Tibial nerve (tissue), 4 donors: ENCODE results near the gene CA11. TPM values are rescaled to one million over a fixed set of nuclear protein-coding genes. Genes with fewer than 3 reads are reported as not detected.

ENCODE experiments used
- DNase-seq, 2 donors: peaks; one replicate each; pipeline ENCODE4 v3.0.0-alpha.2; 2019; ENCODE audit warnings: low spot score in 2 of 2
- H3K27ac ChIP-seq, 4 donors: fragments of 200-600 bp; sonication (generic) in 3 of 4; one replicate each; pipeline ENCODE4 v1.5.1; 2017 to 2019; ENCODE audit warnings: mild to moderate bottlenecking in 1 of 4
- H3K27me3 ChIP-seq, 2 donors: fragments of 200-600 bp; sonication (generic) in 1 of 2; one replicate each; pipeline versions ENCODE4 v1.5.1 to v1.6.0; 2017 to 2019
- H3K36me3 ChIP-seq, 3 donors: fragments of 200-600 bp; sonication (generic); one replicate each; pipeline ENCODE4 v1.5.1; 2018 to 2019
- H3K4me1 ChIP-seq, 4 donors: fragments of 200-600 bp; sonication (generic) in 3 of 4; one replicate each; pipeline ENCODE4 v1.5.1; 2017 to 2019
- H3K4me3 ChIP-seq, 4 donors: fragments of 200-600 bp; sonication (generic) in 3 of 4; one replicate each; pipeline ENCODE4 v1.5.1; 2017 to 2019; ENCODE audit warnings: mild to moderate bottlenecking in 1 of 4, moderate library complexity in 1 of 4
- H3K9me3 ChIP-seq, 4 donors: fragments of 200-600 bp; sonication (generic) in 3 of 4; one replicate each; pipeline ENCODE4 v1.5.1; 2017 to 2019
- EP300 ChIP-seq, 2 donors: sonication (generic); formaldehyde crosslinking; IDR thresholded peaks; one replicate each; pipeline ENCODE4 v1.6.1; 2017; ENCODE audit warnings: antibody characterized with exemption in 2 of 2, mild to moderate bottlenecking in 1 of 2
- POLR2A ChIP-seq, 2 donors: fragments of 450-650 bp; IDR thresholded peaks; one replicate each; pipeline ENCODE4 v1.6.1; 2017; ENCODE audit warnings: antibody characterized with exemption in 2 of 2, mild to moderate bottlenecking in 2 of 2, moderate library complexity in 2 of 2
- WGBS, 2 donors: methylation state at CpG; one replicate each; pipeline ENCODE4 v1.1.5; 2018; 5-methylcytosine and 5-hydroxymethylcytosine counted together
- total RNA-seq, 4 donors: library from RNA; depleted of rRNA; stranded (reverse); fragments of >200 nt; gene quantifications; one replicate each; pipeline ENCODE4 v1.1.0, GENCODE V29; 2016
- TF ChIP-seq, protein P1 (sequence below), 5 experiments: fragments of 200-600 bp in 3 of 5; fragments of 450-650 bp in 2 of 5; sonication (generic) in 3 of 5; IDR thresholded peaks; one replicate each; pipeline ENCODE4 v1.5.1; 2016 to 2019; ENCODE audit warnings: antibody characterized with exemption in 5 of 5, mild to moderate bottlenecking in 3 of 5, moderate library complexity in 2 of 5

Gene CA11
- total RNA-seq, 4 donors from 2014 or later: 3.1 to 5.4 (median 4.0) TPM

DNA sequence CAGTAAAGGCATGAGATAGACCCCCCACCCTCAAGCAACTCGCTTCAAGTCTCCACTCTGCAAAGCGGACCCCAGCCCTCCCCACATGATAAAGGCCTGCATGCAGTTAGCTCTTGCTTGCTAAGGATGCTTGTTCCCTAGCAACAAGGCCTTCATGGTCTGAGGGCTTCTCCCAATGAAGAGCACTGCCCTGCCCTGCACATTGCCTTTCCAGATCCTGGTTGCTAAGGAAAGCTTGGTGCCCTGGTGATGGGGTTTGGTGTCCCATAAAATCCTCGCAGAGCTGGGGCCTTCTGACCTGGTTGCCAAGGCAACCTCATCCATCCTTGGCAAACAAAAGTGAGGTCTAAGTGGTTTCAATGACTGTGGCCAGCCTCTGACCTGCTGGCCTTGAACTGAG lies 14.8 kb downstream of the CA11 start:
- no peak for DNase-seq
- Histone ChIP-seq H3K4me3 (no peak overlapping the region), H3K9me3 (no peaks in the 10 kb centered on the region), H3K4me1 (peaks cover 0 to 75% (median 41%) of the 10 kb centered on the region in 4 donors), H3K36me3 (peaks cover 0 to 61% (median 0%) of the 10 kb centered on the region in 3 donors), H3K27me3 (no peaks in the 10 kb centered on the region), H3K27ac (peak overlapping the region in 3 of 4 donors; percentile 77 to 81 (median 78))
- WGBS, 2 donors: 54 to 67% methylated on average over 3 of the region's 3 CpGs
- TF ChIP-seq, protein P1, sequence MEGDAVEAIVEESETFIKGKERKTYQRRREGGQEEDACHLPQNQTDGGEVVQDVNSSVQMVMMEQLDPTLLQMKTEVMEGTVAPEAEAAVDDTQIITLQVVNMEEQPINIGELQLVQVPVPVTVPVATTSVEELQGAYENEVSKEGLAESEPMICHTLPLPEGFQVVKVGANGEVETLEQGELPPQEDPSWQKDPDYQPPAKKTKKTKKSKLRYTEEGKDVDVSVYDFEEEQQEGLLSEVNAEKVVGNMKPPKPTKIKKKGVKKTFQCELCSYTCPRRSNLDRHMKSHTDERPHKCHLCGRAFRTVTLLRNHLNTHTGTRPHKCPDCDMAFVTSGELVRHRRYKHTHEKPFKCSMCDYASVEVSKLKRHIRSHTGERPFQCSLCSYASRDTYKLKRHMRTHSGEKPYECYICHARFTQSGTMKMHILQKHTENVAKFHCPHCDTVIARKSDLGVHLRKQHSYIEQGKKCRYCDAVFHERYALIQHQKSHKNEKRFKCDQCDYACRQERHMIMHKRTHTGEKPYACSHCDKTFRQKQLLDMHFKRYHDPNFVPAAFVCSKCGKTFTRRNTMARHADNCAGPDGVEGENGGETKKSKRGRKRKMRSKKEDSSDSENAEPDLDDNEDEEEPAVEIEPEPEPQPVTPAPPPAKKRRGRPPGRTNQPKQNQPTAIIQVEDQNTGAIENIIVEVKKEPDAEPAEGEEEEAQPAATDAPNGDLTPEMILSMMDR (IDR thresholded peaks at IDR 0.05): no peak
- no peak for TF ChIP-seq POLR2A (IDR thresholded peaks at IDR 0.05)
- no peak for TF ChIP-seq EP300 (IDR thresholded peaks at IDR 0.05)

- no peak overlapping the region for H3K4me3 ChIP-seq
- no peaks in the 10 kb centered on the region for H3K27me3 ChIP-seq
- H3K9me3 ChIP-seq: no peaks in the 10 kb centered on the region
- peaks cover 0 to 69% (median 0%) of the 10 kb centered on the region in 3 donors for H3K36me3 ChIP-seq
- no peak for DNase-seq
- peaks cover 0 to 75% (median 39%) of the 10 kb centered on the region in 4 donors for H3K4me1 ChIP-seq
- H3K27ac ChIP-seq: peak overlapping the region; percentile 57 to 81 (median 78)
- WGBS, 2 donors: 36 to 40% methylated on average over 44 to 47 of the region's 47 CpGs
- TF ChIP-seq EP300 (IDR thresholded peaks at IDR 0.05): peak in 1 of 2 donors; percentile 28
- TF ChIP-seq POLR2A (IDR thresholded peaks at IDR 0.05): no peak
- TF ChIP-seq, protein P1 (IDR thresholded peaks at IDR 0.05): peak in 1 of 5 experiments; percentile 14
Observed at GRCh38 chr19:48630296-48631063, 15.5 kb downstream of the CA11 start.

DNA sequence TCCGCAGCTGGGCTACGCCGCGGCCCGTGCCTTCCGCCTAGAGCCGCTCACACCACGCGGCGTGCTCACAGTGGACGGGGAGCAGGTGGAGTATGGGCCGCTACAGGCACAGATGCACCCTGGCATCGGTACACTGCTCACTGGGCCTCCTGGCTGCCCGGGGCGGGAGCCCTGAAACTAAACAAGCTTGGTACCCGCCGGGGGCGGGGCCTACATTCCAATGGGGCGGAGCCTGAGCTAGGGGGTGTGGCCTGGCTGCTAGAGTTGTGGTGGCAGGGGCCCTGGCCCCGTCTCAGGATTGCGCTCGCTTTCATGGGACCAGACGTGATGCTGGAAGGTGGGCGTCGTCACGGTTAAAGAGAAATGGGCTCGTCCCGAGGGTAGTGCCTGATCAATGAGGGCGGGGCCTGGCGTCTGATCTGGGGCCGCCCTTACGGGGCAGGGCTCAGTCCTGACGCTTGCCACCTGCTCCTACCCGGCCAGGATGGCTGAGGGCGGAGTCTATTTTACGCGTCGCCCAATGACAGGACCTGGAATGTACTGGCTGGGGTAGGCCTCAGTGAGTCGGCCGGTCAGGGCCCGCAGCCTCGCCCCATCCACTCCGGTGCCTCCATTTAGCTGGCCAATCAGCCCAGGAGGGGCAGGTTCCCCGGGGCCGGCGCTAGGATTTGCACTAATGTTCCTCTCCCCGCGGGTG lies 16.2 kb downstream of the CA11 start:
- Histone ChIP-seq H3K36me3 (peaks cover 0 to 71% (median 0%) of the 10 kb centered on the region in 3 donors), H3K4me1 (peaks cover 0 to 76% (median 39%) of the 10 kb centered on the region in 4 donors), H3K4me3 (no peak overlapping the region), H3K27me3 (no peaks in the 10 kb centered on the region), H3K27ac (peak overlapping the region; percentile 57 to 81 (median 78)), H3K9me3 (no peaks in the 10 kb centered on the region)
- no peak for DNase-seq
- 43 to 50% methylated on average over 30 to 39 of the region's 48 CpGs for whole genome bisulfite sequencing, 2 donors
- TF ChIP-seq, protein P1 (IDR thresholded peaks at IDR 0.05): no peak
- TF ChIP-seq POLR2A (IDR thresholded peaks at IDR 0.05): peak in 1 of 2 donors; percentile 8

GRCh38 chr19:48629297-48629598 lies 16.7 kb downstream of the CA11 start:
- WGBS, 2 donors: 88 to 90% methylated on average over 14 to 22 of the region's 22 CpGs
- no peak for DNase-seq
- peaks cover 0 to 76% (median 37%) of the 10 kb centered on the region in 4 donors for H3K4me1 ChIP-seq
- H3K4me3 ChIP-seq: no peak overlapping the region
- TF ChIP-seq POLR2A (IDR thresholded peaks at IDR 0.05): no peak
- TF ChIP-seq, protein P1 (IDR thresholded peaks at IDR 0.05): no peak
- TF ChIP-seq EP300 (IDR thresholded peaks at IDR 0.05): no peak
- peaks cover 0 to 71% (median 0%) of the 10 kb centered on the region in 3 donors for H3K36me3 ChIP-seq
- H3K9me3 ChIP-seq: no peaks in the 10 kb centered on the region
- H3K27me3 ChIP-seq: no peaks in the 10 kb centered on the region
- H3K27ac ChIP-seq: peak overlapping the region in 3 of 4 donors; percentile 35 to 81 (median 77)
